Adipose tissue (tissue), 3 donors: ENCODE data around the gene PJA2. TPM values are rescaled to one million over a fixed set of nuclear protein-coding genes. Genes with fewer than 3 reads are reported as not detected.
"Not testable (repeated sequence)": the region's sequence is repeated elsewhere in the genome, so short reads cannot be mapped to it uniquely, and the experiment has no call there.

Source experiments
- H3K27ac ChIP-seq: one replicate; pipeline ENCODE4 v1.5.1; 2013; ENCODE audit warnings: low read depth, low read length
- WGBS, 3 donors: extraction: QIAGEN DNeasy Blood & Tissue Kit; methylation state at CpG; one replicate each; pipeline ENCODE4 v1.1.7; 2013; 5-methylcytosine and 5-hydroxymethylcytosine counted together
- polyA plus RNA-seq, 3 donors: library from polyadenylated mRNA; stranded (reverse); fragments of 200-250 nt; gene quantifications; one replicate each; pipeline ENCODE4 v1.2.3, GENCODE V29; 2013
- donor health status: healthy with polysubstance abuse.
- donor health status: Bipolar disorder and iron deficiency.
- donor health status: healthy.

PJA2 gene
- polyA plus RNA-seq, 3 donors = 23.1 to 58.4 (median 36.5) TPM

GRCh38 chr5:109286628-109287027 is 123.1 kb downstream of the PJA2 start:
- 89 to 93% (median 92%) methylated on average over 4 of the region's 4 CpGs for WGBS, 3 donors
- not testable (repeated sequence) for H3K27ac ChIP-seq
